Left renal pelvis (tissue), 4 donors: ENCODE results near the gene KIN. TPM values are rescaled to one million over a fixed set of nuclear protein-coding genes. Genes with fewer than 3 reads are reported as not detected.

Experiments used
- polyA plus RNA-seq, 4 donors: library from polyadenylated mRNA; unstranded; fragments of 120-200 nt; gene quantifications; one replicate each; pipeline ENCODE4 v1.2.1, GENCODE V29; 2013; ENCODE audit not compliant: insufficient read length in 4 of 4

Gene KIN
- polyA plus RNA-seq, 4 donors, result 19.1 to 24.4 (median 21.4) TPM

Other genes with a start within 250 kb of the KIN start
- 10 to 100 TPM; 11.3 to 26.5 (median 20.7) TPM for gene ITIH5, start 121.0 kb downstream of the KIN start, polyA plus RNA-seq
- 10 to 100 TPM in 1 of 4 donors, under 1 TPM in 3; 0.16 to 10.4 (median 0.59) TPM for gene ITIH2, start 84.7 kb downstream of the KIN start, polyA plus RNA-seq
- 100 to 1,000 TPM; 193 to 405 (median 373) TPM for gene ATP5F1C, start 184 bp upstream of the KIN start, polyA plus RNA-seq
- gene TAF3, start 30.5 kb upstream of the KIN start, polyA plus RNA-seq, result 10 to 100 TPM in 2 of 4 donors, 1 to 10 TPM in 2; 7.2 to 12.5 (median 11.2) TPM